C4-2B (cell line): Measurements from ENCODE around the gene DDX1.

Source experiments
- ZFX ChIP-seq: fragments of 450-650 bp; IDR thresholded peaks from 2 replicates; pipeline ENCODE4 v1.6.1; 2017
- TF ChIP-seq, protein P1 (sequence below): fragments of 450-650 bp; conservative IDR thresholded peaks from 2 replicates; pipeline ENCODE4 v1.5.1; 2017; ENCODE audit warnings: mild to moderate bottlenecking

DNA sequence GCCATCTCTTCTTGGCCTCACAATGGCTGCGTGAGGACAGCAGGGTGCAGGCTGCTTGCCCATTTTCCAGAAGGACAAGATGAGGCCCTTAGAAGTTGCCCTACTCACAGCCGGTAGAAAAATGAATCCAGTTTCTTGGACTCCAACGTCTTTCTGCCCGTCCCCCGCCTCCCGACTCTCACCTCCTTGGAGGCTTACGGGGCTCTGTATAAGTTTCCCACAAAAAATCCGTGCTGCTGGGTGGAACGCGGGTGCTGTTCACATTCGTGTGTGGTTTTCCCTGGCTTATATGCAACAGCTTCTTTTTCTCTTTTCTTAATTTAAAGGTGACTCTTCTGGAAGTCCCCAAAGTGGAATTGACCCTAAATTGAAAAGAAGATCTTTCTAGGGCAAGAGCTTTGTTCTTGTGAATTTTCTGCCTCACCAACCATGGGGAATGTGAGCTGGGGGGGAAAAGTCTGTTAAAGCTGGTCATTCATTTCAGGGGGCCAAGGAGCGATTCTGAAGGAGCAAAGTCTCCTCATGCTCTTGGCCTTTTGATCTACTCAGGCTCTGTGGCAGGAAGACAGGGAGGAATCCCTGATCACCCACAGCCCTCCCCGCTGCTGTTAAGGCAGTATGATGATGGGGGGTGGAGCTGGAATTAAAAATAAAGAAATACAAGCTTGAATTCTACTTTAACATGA, 51.3 kb downstream of the DDX1 start:
- TF ChIP-seq, protein P1, sequence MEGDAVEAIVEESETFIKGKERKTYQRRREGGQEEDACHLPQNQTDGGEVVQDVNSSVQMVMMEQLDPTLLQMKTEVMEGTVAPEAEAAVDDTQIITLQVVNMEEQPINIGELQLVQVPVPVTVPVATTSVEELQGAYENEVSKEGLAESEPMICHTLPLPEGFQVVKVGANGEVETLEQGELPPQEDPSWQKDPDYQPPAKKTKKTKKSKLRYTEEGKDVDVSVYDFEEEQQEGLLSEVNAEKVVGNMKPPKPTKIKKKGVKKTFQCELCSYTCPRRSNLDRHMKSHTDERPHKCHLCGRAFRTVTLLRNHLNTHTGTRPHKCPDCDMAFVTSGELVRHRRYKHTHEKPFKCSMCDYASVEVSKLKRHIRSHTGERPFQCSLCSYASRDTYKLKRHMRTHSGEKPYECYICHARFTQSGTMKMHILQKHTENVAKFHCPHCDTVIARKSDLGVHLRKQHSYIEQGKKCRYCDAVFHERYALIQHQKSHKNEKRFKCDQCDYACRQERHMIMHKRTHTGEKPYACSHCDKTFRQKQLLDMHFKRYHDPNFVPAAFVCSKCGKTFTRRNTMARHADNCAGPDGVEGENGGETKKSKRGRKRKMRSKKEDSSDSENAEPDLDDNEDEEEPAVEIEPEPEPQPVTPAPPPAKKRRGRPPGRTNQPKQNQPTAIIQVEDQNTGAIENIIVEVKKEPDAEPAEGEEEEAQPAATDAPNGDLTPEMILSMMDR = no peak
- no peak for TF ChIP-seq ZFX
